ENCODE results near the gene SORCS2.

GRCh38 chr4:7481227-7481626 lies 288.9 kb downstream of the SORCS2 start:
- TF ChIP-seq, protein P1, sequence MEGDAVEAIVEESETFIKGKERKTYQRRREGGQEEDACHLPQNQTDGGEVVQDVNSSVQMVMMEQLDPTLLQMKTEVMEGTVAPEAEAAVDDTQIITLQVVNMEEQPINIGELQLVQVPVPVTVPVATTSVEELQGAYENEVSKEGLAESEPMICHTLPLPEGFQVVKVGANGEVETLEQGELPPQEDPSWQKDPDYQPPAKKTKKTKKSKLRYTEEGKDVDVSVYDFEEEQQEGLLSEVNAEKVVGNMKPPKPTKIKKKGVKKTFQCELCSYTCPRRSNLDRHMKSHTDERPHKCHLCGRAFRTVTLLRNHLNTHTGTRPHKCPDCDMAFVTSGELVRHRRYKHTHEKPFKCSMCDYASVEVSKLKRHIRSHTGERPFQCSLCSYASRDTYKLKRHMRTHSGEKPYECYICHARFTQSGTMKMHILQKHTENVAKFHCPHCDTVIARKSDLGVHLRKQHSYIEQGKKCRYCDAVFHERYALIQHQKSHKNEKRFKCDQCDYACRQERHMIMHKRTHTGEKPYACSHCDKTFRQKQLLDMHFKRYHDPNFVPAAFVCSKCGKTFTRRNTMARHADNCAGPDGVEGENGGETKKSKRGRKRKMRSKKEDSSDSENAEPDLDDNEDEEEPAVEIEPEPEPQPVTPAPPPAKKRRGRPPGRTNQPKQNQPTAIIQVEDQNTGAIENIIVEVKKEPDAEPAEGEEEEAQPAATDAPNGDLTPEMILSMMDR (IDR thresholded peaks at IDR 0.05 in 4 of 5, conservative IDR thresholded peaks at IDR 0.05 in 1 of 5), result no peak
- no peak for TF ChIP-seq POLR2A (IDR thresholded peaks at IDR 0.05)

Data from gastrocnemius medialis (tissue), 4 donors.